CD4-positive, alpha-beta T cell treated with Interleukin-15 for 4 hours (primary cell): ENCODE results near the gene GDF2.

ENCODE experiments used
- DNase-seq: peaks from one replicate; pipeline ENCODE4 v3.0.0-alpha.2; 2020; ENCODE audit warnings: low spot score

GDF2 gene

DNA sequence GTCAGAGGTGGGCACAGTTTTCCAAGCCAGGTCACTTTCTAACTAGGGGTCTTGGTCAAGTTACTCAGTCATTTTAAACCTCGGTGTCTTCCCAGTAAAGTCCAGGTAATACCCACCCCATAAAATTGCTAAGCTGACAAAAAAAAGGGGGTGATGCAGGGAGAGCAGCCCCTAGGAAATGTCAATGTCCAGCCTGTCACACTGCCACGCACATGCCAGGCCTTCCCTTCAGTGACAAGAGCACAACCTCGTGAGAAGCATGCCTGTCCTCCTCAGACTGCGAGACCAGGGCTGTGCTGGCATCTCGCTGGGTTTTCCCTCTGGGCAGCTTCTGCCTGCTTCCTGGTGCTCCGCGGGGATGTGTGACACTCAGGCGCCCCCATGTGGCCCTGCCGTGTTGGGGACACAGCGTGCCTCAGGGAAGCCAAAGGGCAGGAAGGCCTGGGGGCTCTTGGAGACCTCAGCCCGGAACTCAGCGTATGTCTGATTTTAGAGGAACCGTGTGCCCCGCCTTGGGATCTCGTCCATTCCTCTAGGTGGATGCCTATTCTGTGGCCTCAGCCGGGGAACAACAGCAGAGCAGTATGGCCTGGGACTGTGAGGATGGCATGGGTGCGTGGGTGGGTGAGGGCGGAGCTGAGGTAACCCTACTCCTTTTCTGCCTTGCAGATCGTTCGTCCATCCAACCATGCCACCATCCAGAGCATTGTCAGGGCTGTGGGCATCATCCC is 10.2 kb upstream of the GDF2 start:
- peak; percentile 80 for DNase-seq

DNA sequence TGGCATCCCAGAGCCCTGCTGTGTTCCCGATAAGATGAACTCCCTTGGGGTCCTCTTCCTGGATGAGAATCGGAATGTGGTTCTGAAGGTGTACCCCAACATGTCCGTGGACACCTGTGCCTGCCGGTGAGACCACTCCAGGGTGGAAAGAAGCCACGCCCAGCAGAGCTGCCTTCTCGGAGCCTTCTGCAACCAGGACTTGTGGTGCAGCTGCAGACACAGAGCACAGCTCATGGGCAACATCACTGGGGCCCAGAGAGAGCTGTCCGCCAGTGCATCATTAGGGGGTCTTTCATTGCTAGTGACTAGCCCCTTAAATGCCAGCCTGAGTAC is 9.6 kb upstream of the GDF2 start:
- no peak for DNase-seq

DNA sequence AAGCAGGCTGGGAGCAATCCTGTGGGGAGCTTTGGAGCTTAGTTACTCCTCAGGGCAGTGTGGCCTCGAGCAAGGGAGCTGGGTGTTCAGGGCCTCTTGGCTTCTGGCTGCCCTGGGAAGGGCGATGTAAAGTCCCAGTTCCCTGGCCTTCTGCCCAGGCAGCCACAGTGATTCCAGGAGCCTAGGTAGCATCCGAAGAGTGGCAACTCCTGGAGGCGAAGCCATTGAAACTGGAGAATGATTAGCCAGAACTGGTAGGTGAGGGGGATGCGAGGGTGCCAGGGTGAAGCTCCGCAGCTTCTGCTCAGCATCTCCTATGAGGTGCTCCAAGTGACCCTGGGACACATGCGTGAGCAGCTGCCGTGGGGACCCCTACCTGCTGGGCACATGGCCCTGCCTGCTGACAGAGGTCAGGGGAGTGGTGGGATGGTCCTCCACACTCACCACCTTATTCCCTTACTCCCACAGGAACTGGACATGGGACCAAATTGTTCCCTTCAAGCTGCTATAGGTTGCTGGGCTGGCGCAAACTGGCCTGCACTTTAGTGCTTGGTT is 7.8 kb upstream of the GDF2 start:
- DNase-seq: no peak

GRCh38 chr10:47315421-47315820 is 6.8 kb upstream of the GDF2 start:
- no peak for DNase-seq

DNA sequence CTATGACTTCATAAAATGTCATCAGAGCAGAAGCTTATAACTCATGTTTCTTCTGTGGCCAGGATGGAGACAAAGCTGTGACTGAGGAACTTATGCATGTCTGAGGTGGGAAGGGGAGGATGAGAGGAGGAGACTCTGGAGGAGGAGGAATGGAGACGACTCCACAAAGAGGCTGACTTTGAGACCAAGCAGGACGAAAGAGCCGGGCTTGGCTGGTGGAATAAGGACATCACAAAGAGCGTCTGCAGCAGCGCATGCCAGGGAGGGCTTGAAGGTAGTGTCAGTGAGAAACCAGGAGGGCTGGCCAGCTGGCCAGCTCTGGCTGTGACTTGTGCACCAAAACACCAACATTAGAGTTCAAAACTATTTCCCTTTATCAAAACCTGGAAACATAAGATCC is 6.1 kb upstream of the GDF2 start:
- DNase-seq: no peak

- DNase-seq: no peak
These were observed 5.0 kb upstream of the GDF2 start for GRCh38 chr10:47317251-47317650.

DNA sequence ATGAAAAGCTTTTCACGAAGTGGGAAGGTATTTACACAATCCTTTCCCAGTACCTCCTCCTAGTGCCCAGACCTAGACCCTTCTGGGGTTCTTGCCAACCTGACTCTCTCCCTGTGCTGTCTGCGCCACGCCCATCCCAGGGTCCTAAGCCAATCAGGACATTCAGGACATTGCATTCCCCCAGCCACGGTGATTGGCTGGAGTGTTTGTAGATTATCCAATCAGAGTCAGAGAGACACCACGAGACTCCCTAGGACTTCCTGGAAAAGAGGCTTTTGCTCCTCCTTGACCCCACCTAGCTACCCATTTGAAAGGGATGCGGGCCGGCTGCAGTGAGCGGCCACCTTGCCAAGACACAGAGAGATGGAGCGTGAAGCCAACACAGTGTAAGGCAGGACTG is 3.5 kb upstream of the GDF2 start:
- DNase-seq: no peak

DNA sequence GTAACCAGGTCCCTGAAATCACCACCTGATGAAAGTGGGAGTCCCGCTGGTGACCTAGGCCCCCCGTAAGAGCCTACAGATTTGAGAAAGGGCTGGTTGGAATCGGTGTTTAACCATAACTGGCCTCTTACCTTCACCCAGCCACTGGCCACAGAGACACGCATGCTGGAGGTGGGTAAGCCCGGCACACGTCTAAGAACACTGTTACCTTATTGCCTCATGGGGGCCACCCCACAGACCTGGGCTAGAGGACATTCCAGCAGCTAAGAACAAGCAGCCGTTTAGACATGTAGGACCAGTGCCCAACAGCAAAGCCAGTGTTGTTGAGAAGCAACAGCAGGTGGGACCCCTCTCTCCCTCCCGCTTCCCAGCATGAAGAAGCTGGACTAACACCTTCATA is 2.5 kb upstream of the GDF2 start:
- DNase-seq: no peak

- DNase-seq: no peak
These were observed 1.4 kb upstream of the GDF2 start for GRCh38 chr10:47320812-47321211.

DNA sequence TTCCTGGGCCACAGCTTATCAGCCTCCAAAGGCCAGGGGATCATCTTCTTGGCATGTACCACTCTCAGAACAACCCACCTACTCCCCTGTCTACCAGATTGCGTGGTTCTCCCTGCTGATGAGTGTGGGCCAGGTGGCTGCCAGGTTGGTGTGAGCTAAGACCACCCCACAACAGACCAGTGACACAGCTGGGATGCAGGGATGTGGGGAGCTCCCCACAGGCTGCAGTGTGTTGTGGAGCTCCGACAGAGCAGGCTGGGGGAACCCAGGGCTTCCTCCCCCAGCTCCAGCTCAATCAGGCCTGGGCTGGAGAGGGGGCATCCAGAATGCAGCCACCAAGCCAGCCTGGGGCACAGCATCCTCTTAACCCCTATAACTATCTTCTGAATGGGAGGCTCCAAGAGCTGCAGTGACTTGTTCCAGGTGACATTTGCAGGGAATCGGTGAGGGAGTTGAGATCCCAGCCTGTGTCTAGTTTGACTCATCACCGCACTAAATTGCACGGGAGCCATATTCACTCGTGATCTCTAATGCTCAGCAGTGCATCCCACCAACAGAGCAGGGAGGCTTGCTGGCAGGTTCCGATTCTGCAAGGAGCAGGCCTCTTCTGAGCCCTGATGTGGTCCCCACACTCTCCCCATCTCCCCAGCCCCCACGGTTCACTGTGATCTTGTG is 596 bp upstream of the GDF2 start:
- DNase-seq: no peak

- no peak for DNase-seq
These were observed 833 bp downstream of the GDF2 start for GRCh38 chr10:47323087-47323486.

DNA sequence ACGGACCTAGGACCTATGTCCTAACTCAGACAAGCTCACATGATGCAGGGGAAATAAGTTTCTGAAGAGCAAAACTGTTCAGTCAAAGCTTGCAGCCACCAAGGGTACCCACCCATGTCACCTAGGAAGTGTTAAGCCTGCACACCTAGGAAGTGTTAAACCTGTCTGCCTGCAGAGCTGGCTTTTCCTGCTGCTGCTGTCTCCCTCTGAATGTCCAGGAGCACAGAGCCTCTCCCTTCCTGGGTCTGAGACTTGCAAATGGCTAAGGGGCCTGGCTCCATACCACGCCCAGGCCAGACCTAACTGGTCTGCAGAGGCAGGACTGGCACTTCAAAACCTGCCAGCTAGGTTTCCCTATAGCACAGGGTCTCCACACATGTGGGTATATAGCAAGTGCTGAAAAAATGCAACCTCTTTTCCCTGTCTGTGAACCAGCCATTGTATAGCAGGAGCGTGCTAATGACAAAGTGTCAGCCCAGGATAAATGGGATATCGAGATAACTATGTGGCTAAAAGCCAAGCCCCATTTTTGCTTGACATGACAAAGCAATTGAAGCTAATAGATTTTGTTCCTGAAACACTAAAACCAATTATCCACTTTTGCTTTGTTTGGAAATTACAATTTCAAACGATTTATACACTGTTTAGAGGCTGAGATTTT is 1.5 kb downstream of the GDF2 start:
- no peak for DNase-seq

DNA sequence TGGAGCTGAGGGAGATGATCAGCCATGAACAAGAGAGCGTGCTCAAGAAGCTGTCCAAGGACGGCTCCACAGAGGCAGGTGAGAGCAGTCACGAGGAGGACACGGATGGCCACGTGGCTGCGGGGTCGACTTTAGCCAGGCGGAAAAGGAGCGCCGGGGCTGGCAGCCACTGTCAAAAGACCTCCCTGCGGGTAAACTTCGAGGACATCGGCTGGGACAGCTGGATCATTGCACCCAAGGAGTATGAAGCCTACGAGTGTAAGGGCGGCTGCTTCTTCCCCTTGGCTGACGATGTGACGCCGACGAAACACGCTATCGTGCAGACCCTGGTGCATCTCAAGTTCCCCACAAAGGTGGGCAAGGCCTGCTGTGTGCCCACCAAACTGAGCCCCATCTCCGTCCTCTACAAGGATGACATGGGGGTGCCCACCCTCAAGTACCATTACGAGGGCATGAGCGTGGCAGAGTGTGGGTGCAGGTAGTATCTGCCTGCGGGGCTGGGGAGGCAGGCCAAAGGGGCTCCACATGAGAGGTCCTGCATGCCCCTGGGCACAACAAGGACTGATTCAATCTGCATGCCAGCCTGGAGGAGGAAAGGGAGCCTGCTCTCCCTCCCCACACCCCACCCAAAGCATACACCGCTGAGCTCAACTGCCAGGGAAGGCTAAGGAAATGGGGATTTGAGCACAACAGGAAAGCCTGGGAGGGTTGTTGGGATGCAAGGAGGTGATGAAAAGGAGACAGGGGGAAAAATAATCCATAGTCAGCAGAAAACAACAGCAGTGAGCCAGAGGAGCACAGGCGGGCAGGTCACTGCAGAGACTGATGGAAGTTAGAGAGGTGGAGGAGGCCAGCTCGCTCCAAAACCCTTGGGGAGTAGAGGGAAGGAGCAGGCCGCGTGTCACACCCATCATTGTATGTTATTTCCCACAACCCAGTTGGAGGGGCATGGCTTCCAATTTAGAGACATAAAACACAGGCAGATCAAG is 3.3 kb downstream of the GDF2 start:
- DNase-seq: no peak

- DNase-seq: no peak
These were observed 4.2 kb downstream of the GDF2 start for GRCh38 chr10:47326306-47326926.

DNA sequence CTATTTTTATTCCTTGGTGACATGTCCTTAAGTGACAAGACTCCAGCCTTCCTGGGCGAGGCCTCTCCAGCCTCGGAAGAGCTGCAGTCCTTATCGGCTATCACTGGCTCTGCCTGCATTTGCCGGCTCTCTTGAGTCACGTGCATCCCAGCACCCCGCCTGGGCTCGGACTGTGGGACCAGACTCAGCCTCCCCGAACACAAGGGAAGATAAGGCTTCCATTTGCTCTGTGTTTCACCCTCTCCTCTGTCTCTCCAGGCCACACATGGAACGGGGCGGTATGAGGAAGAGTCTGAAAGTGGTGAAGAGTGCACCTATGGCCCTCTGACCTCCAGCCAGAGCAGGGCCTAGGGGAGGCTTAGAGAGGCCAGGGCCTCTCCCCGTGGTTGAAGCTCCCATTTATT is 4.7 kb downstream of the GDF2 start:
- no peak for DNase-seq

DNA sequence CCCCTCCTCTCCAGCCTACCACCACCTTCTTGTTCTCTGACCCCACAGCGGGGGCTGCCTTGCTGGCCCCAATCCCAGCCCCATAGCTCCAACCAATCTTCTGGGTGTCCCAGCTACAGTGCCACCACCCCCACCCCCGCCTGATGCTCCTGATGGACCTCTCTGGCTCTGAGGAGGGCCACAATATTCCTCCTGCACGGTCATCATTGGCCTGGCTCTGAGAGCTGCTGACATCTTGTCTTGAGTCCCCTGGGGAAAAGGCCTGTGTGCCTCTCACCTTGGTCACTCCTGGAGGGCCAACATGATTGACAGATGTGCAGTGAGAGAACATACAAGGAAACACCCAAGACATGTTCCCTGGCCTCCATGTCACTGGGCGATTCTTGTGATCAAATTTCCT is 7.6 kb downstream of the GDF2 start:
- no peak for DNase-seq

DNA sequence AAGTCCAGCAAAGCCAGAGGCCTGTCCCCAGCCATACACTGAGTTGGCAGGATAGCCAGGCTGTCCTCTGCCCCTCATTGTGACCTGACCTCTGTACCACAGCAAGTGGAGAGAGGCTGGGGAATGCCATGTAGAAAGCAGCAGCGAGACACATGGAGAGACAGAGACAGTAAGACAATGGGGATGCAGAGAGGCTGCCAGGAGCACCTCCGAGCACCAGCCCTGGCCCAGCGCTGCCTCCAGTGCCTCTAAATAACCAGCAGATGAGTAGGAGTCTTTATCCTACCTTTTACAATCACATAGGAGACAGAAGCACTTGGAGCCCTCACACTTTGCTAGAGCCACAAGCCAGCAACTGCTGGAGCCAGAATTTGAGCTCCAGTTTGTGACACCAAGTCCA is 8.1 kb downstream of the GDF2 start:
- DNase-seq: no peak

- no peak for DNase-seq
These were observed 8.6 kb downstream of the GDF2 start for GRCh38 chr10:47330804-47331203.

DNA sequence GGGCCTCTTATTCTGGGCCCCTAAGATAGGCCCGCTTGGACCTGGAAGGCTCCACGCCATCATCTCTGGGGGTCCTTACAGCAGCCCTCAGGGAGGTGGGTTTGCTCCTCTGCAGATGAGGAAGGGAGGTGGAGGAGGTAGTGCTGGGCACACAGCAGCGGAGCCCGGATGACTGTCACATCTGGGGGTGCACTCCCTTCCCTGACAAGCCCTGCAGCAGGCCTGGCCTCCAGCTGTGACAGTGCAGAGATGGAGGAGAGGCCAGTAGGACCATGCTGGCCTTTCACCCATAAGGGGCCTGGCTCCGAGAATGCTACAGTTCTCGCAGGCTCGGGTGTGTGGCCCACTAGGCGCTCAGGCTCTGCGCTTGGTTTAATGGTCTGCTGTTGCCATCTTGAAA is 9.2 kb downstream of the GDF2 start:
- no peak for DNase-seq

DNA sequence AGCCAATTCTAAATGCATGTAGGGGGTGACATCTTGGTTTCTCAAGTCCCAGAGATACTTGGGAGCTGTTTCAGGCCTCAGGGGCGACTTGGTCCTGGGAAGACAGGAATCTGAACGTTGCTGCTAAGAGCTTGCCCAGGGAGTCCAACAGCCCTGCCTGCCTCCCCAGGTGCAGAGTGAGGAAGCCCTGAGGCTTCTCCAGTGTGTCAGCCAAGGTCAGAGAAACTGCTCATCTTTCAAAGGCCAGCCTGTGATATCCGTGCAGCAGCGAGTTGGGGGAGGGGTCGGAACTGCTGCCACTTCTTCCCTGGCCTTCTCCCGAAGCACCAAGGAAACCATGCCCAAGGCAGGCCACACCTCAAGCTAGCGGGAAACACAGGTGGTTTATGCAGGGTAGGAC is 9.7 kb downstream of the GDF2 start:
- no peak for DNase-seq

- DNase-seq: no peak
These were observed 10.1 kb downstream of the GDF2 start for GRCh38 chr10:47332371-47332770.

DNA sequence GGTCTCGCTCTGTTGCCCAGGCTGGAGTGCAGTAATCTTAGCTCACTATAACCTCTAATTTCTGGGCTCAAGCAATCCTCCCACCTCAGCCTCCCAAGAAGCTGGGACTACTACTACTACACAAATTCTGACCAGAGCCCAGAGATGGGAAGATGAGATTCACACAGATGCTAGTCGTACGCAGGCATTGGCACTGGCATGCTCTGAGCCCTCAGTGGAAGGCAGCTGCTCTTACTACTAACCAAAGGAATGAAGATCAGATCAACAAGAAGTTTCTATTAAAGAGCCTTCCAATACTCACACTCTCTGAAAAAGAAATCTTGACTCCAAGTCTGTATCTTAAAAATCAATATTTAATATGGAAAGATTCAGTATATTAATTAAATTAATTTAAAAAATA is 10.7 kb downstream of the GDF2 start:
- DNase-seq: no peak
